K562 (cell line): ENCODE data around the gene CPED1. TPM values are rescaled to one million over a fixed set of nuclear protein-coding genes. Genes with fewer than 3 reads are reported as not detected.

Source experiments
- CBFA2T3 ChIP-seq: fragments of 450-650 bp; IDR thresholded peaks from 2 replicates; pipeline ENCODE4 v1.6.1; 2017
- NCOR1 ChIP-seq: fragments of 450-650 bp; IDR thresholded peaks from 2 replicates; pipeline ENCODE4 v1.6.1; 2016; ENCODE audit warnings: mild to moderate bottlenecking, moderate library complexity
- PKNOX1 ChIP-seq: fragments of 450-650 bp; IDR thresholded peaks from 2 replicates; pipeline ENCODE4 v1.6.1; 2016
- ZC3H11A ChIP-seq: IDR thresholded peaks from 2 replicates; pipeline ENCODE4 v1.6.1; 2012; ENCODE audit warnings: low read depth, low read length, improper control_type of control experiment
- ZNF398 ChIP-seq: fragments of 250-450 bp; sonication (Bioruptor Pico); IDR thresholded peaks from 2 replicates; pipeline ENCODE4 v1.8.0; 2021; ENCODE audit warnings: moderate library complexity, mild to moderate bottlenecking, inconsistent platforms
- ZNF518B ChIP-seq: fragments of 250-450 bp; sonication (Bioruptor Pico); IDR thresholded peaks from 2 replicates; pipeline ENCODE4 v1.5.0; 2021; ENCODE audit warnings: mild to moderate bottlenecking, moderate library complexity
- ZNF589 ChIP-seq: fragments of 200-800 bp; sonication (Bioruptor generic); IDR thresholded peaks from 2 replicates; pipeline ENCODE4 v1.6.1; 2016; ENCODE audit warnings: low read depth, missing genetic modification characterization, missing compliant biosample characterization
- ZNF609 ChIP-seq: sonication (generic); formaldehyde crosslinking; IDR thresholded peaks from 2 replicates; pipeline ENCODE4 v1.8.1; 2023; ENCODE audit warnings: missing genetic modification reagents, mild to moderate bottlenecking, borderline replicate concordance
- ZNF740 ChIP-seq, 3 experiments: fragments of 200-800 bp in 1 of 3; sonication (Bioruptor generic) in 1 of 3; sonication (generic) in 1 of 3; formaldehyde crosslinking in 1 of 3; IDR thresholded peaks; 2 replicates each; pipeline versions ENCODE4 v1.6.1 to v1.8.0; 2016 to 2022; ENCODE audit warnings: mild to moderate bottlenecking in 2 of 3, missing compliant biosample characterization in 2 of 3, missing genetic modification characterization in 2 of 3, missing genetic modification reagents in 1 of 3
- ZNF75A ChIP-seq: fragments of 450-650 bp; formaldehyde crosslinking; IDR thresholded peaks from 2 replicates; pipeline ENCODE4 v1.4.0; 2020; ENCODE audit warnings: mild to moderate bottlenecking
- polyA plus RNA-seq, 8 experiments: library from polyadenylated mRNA; depleted of rRNA in 4 of 8; stranded (reverse) in 5 of 8; unstranded in 3 of 8; fragments of >200 nt; fragmentation: Nextera tagmentation in 2 of 8; fragmentation: Illumina TruSeq in 1 of 8; extraction: Ambion mirVana in 2 of 8; extraction: Trizol in 1 of 8; gene quantifications; 2 replicates each; pipeline versions ENCODE4 v1.2.1 to v1.2.3, GENCODE V29; 2011 to 2014; ENCODE audit warnings: inconsistent platforms in 1 of 8, missing spikeins in 1 of 8
- total RNA-seq, 7 experiments: library from RNA; depleted of rRNA in 6 of 7; stranded (reverse); fragments of >200 nt in 6 of 7; fragmentation: Illumina TruSeq in 2 of 7; extraction: Trizol in 2 of 7; gene quantifications; 2 replicates each; pipeline versions ENCODE4 v1.2.1 to v1.2.3, GENCODE V29; 2011 to 2021; ENCODE audit warnings: low replicate concordance in 1 of 7

CPED1 gene
- total and polyA plus RNA-seq, 9 of the 15 experiments (the other 6 are each of a cell fraction or from before 2014, with no cell fraction given) = 195 to 393 (median 290) TPM

GRCh38 chr7:121000081-121000983, 11.8 kb downstream of the CPED1 start (continued):
- no peak for TF ChIP-seq ZNF609 (CRISPR knock-in tag)
- no peak for TF ChIP-seq ZC3H11A
- TF ChIP-seq ZNF398 (CRISPR knock-in tag) = no peak
- no peak for TF ChIP-seq ZNF740 (CRISPR knock-in tag; IDR thresholded peaks at IDR 0.05)
- no peak for TF ChIP-seq ZNF740 (tag; IDR thresholded peaks at IDR 0.05)
- peak; percentile 53; the same call in 1 of the 2 replicates for TF ChIP-seq ZNF589 (CRISPR knock-in tag)
- no peak for TF ChIP-seq ZNF75A (CRISPR knock-in tag)
- 0 out of 2 replicates have a peak, but pooled peaks have one; percentile 47 for TF ChIP-seq NCOR1
- TF ChIP-seq ZNF518B = no peak
- no peak for TF ChIP-seq PKNOX1
- TF ChIP-seq CBFA2T3 = peak; percentile 69
